ENCODE data around the gene DDX46. TPM values are rescaled to one million over a fixed set of nuclear protein-coding genes. Genes with fewer than 3 reads are reported as not detected.

DDX46 gene
- total RNA-seq, 1 experiment from 2014 or later, result 76.5 TPM

- intact Hi-C loops (cut with micrococcal nuclease; ENCODE audit: unreplicated experiment), result no loop called here
- no peak overlapping the region for H3K27ac ChIP-seq
Observed at GRCh38 chr5:134821841-134822240, 63.3 kb downstream of the DDX46 start.

DNA sequence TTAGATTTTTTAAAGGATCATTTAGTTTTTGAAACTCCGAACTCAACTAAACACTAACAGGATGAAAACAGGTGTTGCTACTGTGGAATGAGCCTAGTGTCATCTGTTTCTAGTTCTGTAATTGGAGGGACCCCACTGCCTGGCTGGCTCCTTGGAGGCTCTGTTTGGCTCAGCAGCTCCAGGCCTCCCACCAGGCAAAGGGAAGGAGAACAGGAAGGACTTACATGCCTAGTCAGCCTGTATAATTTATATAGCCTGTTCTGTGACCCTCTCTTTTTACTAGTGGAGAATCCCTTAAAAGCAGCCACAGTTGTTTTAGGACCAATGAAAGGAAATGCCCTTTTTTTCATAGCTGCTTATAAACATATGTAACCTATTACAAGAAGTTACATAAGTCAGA, 66.1 kb downstream of the DDX46 start:
- H3K9me3 ChIP-seq (ENCODE audit: insufficient read depth, low read depth), result no peaks in the 10 kb centered on the region

More at GRCh38 chr5:134821841-134822240, 63.3 kb downstream of the DDX46 start:
- ChIA-PET POLR2A (ENCODE audit: unreplicated experiment) (no interaction called here), CTCF (no interaction called here)
- BruUV-seq (replicated peaks), result no TSS peak
- no peak overlapping the region for H3K4me3 ChIP-seq
- H3K27me3 ChIP-seq (ENCODE audit: insufficient read depth, low read depth), result no peaks in the 10 kb centered on the region
- peaks cover 17% of the 10 kb centered on the region for H3K36me3 ChIP-seq (ENCODE audit: low read depth)
- H3K4me2 ChIP-seq, result no peak overlapping the region
- no peak for TF ChIP-seq EZH2 (IDR thresholded peaks at IDR 0.05; ENCODE audit: low read depth)
- no peak for TF ChIP-seq CTCF (conservative IDR thresholded peaks at IDR 0.05)
- H3K79me2 ChIP-seq (ENCODE audit: low read depth), result no peaks in the 10 kb centered on the region
- H4K20me1 ChIP-seq (ENCODE audit: insufficient read depth), result no peaks in the 10 kb centered on the region
- peaks cover 12% of the 10 kb centered on the region; the same call in 1 of the 2 replicates for H3F3A ChIP-seq (ENCODE audit: insufficient read depth, low read depth)
- no peaks in the 10 kb centered on the region for H3K9me3 ChIP-seq (ENCODE audit: insufficient read depth, low read depth)
- no peak for DNase-seq
- H3K4me1 ChIP-seq (replicated peaks; ENCODE audit: insufficient read depth), result no peaks in the 10 kb centered on the region
- H3K9me2 ChIP-seq (ENCODE audit: insufficient read depth), result no peaks in the 10 kb centered on the region
- H2AFZ ChIP-seq, result no peak overlapping the region

DNA sequence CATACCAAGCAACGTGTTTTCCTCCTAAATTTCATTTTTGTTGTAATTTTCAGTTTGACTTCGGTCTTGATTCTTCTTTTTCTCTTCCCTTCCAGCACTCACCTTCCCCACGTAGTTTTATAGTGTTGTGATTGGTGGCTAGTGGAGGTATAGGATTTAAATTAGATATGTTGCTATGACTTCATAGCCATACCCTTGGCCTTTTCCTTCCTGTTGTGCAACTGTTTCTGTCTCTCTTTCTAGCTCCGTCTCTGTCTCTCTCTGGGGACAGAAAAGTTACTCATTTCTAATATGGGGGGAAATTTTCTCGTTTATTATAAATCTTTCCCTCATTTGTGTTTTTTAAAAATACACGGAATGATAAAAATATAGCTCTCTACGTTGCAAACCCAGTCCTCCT, 66.6 kb downstream of the DDX46 start:
- Histone ChIP-seq H3K4me3 (no peak overlapping the region), H3K4me1 (replicated peaks; ENCODE audit: insufficient read depth) (no peaks in the 10 kb centered on the region), H3K79me2 (ENCODE audit: low read depth) (no peaks in the 10 kb centered on the region), H3K27me3 (ENCODE audit: insufficient read depth, low read depth) (no peaks in the 10 kb centered on the region), H3K4me2 (no peak overlapping the region), H2AFZ (no peak overlapping the region), H4K20me1 (ENCODE audit: insufficient read depth) (no peaks in the 10 kb centered on the region), H3K27ac (no peak overlapping the region), H3F3A (ENCODE audit: insufficient read depth, low read depth) (peaks cover 3% of the 10 kb centered on the region; the same call in 1 of the 2 replicates), H3K36me3 (ENCODE audit: low read depth) (peaks cover 27% of the 10 kb centered on the region), H3K9me3 (ENCODE audit: insufficient read depth, low read depth) (no peaks in the 10 kb centered on the region), H3K9me2 (ENCODE audit: insufficient read depth) (no peaks in the 10 kb centered on the region)
- ChIA-PET POLR2A (ENCODE audit: unreplicated experiment) (no interaction called here), CTCF (no interaction called here)
- intact Hi-C loops (cut with micrococcal nuclease; ENCODE audit: unreplicated experiment), result no loop called here
- TF ChIP-seq EZH2 (IDR thresholded peaks at IDR 0.05; ENCODE audit: low read depth) (no peak), CTCF (conservative IDR thresholded peaks at IDR 0.05) (no peak)
- BruUV-seq (replicated peaks), result no TSS peak
- no peak for DNase-seq

More for the DNA sequence above, 66.1 kb downstream of the DDX46 start:
- H2AFZ ChIP-seq, result no peak overlapping the region
- H3K79me2 ChIP-seq (ENCODE audit: low read depth), result no peaks in the 10 kb centered on the region
- H4K20me1 ChIP-seq (ENCODE audit: insufficient read depth), result no peaks in the 10 kb centered on the region
- no peak overlapping the region for H3K27ac ChIP-seq
- H3K9me2 ChIP-seq (ENCODE audit: insufficient read depth), result no peaks in the 10 kb centered on the region
- H3K36me3 ChIP-seq (ENCODE audit: low read depth), result peaks cover 27% of the 10 kb centered on the region
- peaks cover 3% of the 10 kb centered on the region; the same call in 1 of the 2 replicates for H3F3A ChIP-seq (ENCODE audit: insufficient read depth, low read depth)
- no peak for DNase-seq
- TF ChIP-seq CTCF (conservative IDR thresholded peaks at IDR 0.05) (no peak), EZH2 (IDR thresholded peaks at IDR 0.05; ENCODE audit: low read depth) (no peak)
- no TSS peak for BruUV-seq (replicated peaks)
- CTCF ChIA-PET, result no interaction called here
- no peak overlapping the region for H3K4me3 ChIP-seq
- H3K4me1 ChIP-seq (replicated peaks; ENCODE audit: insufficient read depth), result no peaks in the 10 kb centered on the region
- no peak overlapping the region for H3K4me2 ChIP-seq
- no peaks in the 10 kb centered on the region for H3K27me3 ChIP-seq (ENCODE audit: insufficient read depth, low read depth)
- POLR2A ChIA-PET (ENCODE audit: unreplicated experiment), result no interaction called here
- intact Hi-C loops (cut with micrococcal nuclease; ENCODE audit: unreplicated experiment), result no loop called here
